ENCODE results near the gene CYP4V2. TPM values are rescaled to one million over a fixed set of nuclear protein-coding genes. Genes with fewer than 3 reads are reported as not detected.

CYP4V2 gene
- polyA plus RNA-seq, 1 donor = 6.1 TPM

DNA sequence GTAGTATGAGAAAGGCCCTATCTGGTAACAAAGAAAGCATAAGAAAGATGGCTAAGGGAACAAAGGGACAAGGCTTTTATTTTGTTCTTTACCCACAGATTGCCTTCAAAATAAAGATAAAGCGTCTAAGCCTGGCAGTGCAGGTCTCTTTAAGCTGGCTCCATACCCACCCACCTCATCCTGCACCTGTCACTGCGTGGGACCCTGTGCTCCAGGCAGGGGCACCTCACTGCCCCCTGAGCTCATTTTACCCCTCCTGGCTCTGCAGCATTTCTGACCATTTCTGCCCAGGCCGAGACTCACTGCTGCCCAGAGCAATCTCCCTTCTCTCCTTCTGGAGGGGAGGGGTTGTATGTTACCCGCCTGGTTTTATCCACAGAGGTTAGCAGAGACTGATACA is 1.7 kb upstream of the CYP4V2 start:
- no peak for DNase-seq

DNA sequence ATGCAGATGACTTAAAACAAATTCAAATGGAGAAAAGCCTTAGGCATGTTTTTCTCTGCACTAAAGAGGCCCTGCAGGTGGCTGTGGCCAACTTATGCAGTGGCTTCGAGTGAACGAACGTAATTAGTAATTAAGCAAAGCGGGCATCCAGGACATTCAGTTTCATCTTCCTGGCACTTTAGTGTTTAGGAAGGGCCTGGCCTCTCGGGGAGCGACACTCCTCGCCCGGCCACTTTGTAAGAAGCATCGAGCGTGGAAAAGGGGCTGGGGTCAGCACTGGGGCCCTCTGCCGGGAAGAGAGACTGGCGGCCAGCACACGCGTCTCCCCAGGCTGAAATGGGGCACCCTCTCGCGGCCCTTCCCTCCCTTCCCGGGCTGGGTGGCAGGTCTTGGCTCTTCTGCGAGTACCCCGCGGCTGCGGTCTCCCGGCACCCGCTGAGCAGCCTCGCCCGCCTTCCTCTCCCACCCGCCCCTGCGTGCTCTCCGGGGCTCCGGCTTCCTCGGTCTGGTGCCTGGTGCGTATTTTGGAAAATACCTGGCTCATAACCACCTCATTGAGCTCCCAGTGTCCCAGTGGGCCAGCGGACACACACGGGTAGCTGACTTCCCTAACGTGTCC is 677 bp upstream of the CYP4V2 start:
- DNase-seq = no peak

DNA sequence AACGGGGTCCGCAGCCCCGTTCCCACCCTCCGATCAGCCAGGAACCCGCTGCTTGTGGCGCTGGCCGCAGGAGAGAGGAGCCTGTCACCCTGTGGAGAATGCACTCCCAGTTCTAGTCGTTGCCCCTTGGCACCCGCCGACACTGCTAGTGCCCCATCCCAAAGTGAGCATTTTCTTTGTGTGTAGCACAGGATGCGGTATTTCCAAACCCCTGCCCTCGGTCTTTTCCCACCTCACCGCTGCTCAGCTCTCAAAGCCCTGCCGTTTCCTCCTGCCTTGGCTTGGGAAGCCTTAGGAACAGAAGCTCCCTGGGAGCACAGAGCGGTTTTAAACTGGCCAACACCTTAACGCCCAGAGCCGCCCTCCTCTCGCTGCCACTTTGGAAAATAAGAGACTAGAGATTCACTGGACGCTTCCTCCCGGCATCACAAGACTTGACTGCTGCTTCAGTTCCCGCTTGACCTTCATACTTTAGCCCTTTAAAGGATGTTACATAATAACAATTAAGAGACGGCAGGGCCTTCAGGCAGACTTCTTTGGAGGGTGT is 772 bp downstream of the CYP4V2 start:
- DNase-seq = peak; percentile 26

DNA sequence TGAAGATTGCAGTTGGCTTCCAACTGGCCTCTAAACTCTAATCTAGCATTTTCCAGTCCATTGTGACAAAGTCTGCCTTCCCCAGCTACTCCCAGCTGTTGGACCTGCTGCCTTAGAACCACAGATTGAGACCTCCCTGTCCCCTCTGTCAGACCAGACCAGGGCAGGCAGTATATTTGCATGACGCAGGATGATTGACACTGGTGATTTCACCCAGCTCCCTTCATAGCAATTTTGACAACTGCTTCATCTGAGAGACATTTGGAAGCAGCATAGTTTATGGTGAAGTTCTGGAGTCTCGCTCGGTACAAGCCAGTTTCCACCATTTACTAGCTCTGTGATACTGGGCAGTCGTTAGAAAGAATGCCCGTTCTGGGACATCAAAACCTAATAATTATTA is 2.5 kb downstream of the CYP4V2 start:
- no peak for DNase-seq

DNA sequence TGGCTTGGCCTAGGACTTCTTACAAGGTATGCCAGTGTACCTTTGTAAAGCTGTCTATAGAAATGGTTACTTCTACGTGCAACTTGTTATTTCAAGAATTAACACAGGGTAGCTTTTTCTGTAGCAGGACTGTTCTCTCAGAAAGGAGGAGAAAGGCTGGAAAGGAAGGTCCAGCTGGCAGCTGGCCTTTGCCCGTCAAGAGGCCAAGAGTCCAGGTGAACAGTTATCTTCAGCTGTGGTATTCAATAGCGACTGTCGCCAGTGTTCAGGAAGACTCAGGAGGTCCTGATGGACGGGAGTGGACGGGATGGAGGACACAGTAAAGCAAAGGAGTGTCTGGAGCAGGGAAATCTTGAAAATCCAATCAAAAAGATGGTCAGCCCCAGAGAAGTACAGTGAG is 4.7 kb downstream of the CYP4V2 start:
- DNase-seq = no peak

DNA sequence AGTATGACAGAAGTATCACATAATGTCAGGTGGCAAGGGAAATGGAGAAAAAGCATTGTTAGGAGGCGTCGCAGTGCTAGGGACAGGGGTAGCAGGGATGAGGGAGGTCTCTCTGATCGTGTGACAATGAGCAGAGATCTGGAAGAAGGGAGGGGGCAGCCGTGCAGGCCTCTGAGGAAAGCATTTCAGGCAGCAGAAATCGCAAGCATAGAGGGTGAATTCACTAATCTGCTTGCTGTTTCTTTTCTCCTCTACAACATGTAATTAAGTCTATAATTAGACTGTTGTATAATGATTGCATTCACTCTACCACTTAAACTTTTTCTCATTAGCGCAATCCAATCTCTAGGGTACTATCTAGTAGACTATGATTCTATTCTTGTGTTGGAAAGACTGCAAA is 9.1 kb downstream of the CYP4V2 start:
- DNase-seq = no peak

DNA sequence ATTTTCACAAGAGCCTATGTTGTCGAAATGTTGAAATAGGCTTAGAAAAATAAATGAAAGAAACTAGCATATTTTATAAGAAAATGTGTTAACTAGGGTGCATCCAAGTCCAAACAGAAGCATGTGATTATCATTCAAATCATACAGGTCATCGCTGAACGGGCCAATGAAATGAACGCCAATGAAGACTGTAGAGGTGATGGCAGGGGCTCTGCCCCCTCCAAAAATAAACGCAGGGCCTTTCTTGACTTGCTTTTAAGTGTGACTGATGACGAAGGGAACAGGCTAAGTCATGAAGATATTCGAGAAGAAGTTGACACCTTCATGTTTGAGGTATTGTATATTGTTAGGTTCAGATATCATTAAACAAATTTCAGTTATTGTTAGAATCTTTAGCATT is 9.6 kb downstream of the CYP4V2 start:
- no peak for DNase-seq

DNA sequence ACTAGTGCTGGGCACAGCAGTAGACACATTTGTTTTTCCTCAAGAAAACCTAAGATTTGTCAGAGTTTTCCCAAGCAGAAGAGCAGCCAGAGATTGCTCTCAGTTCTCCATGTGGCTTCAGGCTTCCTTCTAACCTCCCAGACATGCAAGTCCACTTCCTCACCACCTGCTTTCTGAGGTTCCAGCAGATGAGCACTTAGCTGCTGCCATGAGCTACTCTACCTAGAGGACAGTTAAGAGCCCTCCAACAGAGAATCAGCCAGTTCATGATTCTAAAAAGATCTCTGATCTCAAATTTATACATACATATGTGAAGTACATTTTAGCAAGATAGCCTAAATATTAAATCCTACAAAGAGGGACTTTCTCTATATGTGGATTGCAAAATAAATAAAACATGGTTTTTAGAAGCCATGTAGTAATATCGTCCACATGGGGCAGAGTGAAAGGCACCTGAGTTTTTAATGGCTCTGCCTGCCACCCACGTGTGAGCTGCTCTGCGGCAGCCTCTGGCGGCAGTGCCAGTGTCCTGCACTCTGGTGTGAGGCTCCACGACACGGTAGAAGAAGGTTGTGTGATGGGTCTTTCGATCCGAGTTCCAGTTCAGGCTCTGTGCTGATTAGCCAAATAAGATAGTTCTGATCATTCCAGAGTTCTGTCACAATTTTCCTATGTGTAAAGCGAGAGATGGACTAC is 10.3 kb downstream of the CYP4V2 start:
- DNase-seq = no peak

DNA sequence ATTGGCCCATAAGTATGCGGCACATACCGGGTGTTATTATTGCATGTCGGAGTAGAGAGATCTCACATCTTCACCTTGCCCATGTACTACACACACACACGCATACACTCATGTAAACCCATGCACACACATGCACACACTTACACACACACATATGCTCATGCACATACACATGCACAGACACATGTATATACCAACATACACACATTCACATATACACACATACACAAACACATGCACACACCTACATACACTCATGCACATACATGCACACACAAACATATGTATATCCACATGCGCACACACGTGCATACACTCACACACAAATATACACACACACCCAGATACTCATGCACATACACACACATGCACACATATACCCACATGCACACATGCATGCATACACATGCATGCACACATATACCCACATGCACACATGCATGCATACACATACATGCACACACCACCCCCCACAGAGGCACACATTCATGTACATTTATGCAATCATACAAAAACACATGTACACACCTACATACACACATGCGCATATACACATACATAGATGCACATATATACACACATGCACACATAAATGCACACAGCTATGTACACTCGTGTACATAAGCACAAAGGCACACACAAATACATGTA is 11.2 kb downstream of the CYP4V2 start:
- DNase-seq = no peak

DNA sequence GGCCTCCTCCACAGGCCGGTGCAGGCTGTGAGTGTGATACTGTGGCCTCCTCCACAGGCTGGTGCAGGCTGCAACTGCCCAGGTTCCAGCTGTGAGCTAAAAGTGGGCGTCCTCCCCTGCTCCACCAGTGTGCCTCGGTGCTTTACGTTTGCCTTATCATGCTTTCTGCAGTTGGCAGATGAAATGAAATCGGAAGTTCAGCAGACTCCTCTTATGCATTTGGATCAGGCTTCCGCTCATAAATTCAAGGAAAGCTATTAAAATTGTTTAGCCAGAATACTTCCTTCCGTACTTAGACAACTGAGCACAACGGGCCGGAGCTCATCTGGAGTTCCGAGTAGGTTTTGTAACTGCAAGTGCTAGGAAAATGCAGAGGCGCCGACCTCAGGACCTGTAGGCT is 12.0 kb downstream of the CYP4V2 start:
- no peak for DNase-seq

DNA sequence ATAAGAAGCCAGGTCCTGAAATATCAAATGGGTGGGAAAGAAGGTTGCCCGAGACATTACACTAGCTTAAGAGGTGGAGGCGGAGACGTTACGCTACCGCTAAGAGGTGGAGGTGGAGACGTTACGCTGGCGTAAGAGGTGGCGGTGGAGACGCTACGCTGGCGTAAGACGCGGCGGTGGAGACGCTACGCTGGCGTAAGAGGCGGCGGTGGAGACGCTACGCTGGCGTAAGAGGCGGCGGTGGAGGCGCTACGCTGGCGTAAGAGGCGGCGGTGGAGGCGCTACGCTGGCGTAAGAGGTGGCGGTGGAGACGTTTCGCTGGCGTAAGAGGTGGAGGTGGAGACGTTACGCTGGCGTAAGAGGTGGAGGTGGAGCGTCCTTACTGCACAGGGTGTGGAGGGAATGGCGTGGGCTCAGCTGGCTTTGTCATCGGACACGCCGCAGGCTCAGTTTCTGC is 12.8 kb downstream of the CYP4V2 start:
- no peak for DNase-seq

DNA sequence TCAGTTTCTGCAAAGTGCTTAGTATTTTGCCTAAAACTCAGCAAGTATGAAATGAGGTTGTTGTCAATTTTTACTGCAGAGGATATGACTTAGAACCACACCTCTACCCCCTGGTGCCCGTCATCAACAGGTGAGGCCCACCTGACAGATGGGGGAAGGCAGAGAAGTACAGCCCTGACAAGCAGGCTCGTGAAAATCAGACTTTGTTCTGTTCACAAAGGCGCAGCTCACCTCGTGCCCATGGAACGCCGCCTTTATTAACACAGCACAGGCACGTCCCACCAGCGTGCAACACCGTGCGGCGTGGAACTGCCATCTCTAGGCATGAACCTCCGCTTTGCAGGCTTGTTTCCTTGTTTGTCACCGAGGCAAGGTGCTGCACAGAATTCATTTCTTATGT is 13.3 kb downstream of the CYP4V2 start:
- DNase-seq = no peak

DNA sequence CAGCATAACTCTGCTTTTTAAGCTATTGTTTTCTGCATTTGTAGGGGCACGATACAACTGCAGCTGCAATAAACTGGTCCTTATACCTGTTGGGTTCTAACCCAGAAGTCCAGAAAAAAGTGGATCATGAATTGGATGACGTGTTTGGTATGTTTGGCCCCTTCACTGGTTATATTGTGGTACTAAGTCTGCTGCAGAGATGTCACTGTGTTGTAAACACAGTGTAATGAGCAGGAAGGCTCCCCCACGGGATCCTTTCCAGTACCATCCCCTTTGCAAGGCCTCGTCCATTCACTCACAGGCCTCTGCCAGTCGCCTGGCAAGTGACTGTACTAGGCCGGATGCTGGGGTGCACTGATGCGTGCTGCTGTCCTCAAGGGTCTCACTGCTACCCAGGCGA is 13.8 kb downstream of the CYP4V2 start:
- DNase-seq = no peak

DNA sequence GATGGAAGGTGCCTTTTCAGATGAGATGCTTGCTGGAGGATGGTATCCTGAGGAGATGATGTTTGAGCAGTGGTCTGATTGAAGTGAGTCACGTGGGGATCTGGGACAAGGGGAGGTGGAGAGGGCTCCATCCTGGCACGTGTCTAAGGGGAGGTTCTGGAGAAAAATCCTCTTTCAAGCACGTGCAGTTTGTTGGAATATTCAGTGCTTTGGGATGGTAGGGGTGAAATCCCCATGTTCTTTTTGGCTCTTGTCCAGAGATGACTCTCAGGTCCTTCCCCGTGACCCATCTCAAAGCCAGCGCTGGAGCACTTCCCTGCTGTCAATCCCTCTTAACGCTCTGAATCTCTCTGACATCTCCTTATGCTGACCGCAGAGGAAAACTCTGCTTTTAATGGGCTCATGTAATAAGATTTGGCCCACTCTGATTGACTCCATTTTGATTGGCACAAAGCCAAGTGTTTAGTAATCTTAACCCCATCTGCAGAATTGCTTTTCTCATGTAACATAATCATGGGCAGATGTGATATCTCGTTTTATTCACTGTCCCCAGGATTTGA is 25.2 kb downstream of the CYP4V2 start:
- no peak for DNase-seq

DNA sequence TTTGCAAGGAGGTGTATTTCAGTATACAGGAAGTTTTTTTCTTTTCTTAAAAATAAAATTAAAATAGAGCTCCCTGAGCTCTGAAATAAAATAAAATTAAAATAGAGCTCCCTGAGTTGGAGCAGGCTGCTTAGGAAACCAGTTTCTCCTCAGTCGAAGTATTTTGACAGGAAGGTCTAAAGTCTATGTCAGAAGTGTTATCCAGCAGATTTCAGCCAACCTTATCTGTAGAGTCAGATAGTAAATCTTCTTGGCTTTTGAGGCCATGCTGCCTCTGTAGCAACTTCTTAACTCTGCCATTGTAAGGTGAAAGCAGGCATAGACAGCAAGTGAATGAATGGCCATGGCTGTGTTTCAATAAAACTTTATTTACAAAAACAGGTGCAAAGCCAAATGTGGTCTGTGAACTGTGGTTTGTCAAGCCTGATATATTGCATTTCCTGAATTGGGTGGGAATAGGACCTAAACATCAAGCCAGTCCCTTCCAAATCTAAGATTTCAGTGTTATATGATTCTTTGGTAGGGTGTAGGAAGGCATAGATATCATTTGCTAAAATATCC is 26.4 kb downstream of the CYP4V2 start:
- no peak for DNase-seq

DNA sequence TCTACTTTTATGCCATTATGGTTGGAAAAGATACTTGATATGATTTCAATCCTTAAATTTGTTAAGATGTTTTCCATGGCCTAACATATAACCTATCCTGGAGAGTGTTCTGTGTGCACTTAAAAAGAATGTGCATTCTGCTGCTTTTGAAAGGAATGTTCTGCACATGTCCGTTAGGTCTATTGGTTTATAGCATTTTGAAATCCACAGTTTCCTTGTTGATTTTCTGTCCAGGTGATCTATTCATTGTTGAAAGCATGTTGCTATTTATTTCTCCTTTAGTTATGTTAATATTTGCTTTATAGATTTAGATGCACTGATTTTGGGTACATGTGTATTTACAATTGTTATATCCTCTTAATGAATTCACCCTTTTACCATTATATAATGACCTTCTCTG is 30.3 kb downstream of the CYP4V2 start:
- DNase-seq = no peak

DNA sequence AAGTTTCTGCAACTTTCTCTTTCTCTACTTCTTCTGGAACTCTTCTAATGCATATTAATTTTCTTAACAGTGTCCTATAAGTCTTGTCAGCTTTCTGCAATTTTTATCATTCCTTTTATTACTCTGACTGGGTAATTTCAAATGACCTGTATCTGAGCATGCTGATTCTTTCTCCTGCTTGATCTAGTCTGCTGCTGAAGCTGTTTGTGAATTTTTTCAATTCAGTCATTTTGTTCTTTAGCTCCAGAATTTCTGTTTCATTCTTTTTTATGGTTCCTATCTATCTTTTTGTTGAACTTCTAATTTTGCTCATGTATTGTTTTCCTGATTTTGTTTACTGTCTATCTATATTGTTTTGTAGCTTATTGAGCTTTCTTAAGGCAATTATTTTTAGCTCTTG is 34.5 kb downstream of the CYP4V2 start:
- no peak for DNase-seq

DNA sequence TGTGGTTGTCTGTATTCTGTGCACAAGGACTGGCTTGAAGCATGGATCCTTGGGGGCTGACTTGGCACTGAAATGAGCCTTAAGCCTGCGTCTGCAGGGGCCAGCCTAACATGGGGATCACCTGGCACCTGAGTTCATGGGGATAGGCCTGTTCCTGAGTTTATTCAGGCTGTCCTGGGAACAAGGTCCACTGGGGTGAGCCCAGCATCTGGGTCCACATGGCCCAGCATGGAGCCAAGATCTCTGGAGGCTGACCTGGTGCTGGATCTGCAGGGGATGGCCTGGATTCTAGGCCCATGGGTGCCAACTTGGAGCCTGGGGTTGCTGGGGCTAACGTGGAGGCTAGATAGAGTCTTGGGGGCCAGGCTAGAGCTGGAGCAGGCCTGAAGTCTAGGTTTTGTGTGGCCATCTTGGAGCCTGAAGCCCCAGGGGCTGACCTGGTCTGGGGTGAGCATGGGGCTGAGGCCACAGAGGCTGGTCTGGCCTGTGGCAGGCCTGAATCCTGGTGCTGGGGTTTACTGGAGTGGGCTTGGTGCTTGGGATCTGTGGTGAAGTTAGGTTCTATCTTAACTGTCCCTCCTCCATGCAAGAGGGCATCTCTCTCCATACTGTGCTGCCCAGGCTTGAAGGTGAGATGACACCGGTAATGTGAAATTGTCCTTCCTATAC is 35.3 kb downstream of the CYP4V2 start:
- no peak for DNase-seq

DNA sequence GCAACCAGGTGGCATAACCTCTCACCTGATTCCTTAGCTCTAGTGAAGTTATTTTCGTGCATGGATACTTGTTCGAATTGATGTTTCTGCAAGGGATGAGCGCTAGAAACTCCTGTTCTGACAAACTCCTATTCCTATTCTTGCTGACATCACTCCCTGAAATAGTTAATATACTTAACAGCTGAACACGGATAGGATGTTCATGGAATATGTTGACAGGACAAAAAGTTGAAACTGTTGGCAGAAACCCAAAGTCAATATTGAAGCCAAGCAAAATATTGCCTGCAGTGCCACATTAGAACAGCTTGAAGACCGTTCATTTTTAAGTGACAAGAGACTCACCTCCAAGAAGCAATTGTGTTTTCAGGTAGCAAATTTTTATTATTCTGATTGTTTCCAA is 35.9 kb downstream of the CYP4V2 start, which contains the start of gene KLKB1:
Gene KLKB1, plus strand, starts transcription at position 287 of the 400 bp plus-strand sequence. CDS start 689 bp downstream, outside the sequence.
- no peak for DNase-seq

DNA sequence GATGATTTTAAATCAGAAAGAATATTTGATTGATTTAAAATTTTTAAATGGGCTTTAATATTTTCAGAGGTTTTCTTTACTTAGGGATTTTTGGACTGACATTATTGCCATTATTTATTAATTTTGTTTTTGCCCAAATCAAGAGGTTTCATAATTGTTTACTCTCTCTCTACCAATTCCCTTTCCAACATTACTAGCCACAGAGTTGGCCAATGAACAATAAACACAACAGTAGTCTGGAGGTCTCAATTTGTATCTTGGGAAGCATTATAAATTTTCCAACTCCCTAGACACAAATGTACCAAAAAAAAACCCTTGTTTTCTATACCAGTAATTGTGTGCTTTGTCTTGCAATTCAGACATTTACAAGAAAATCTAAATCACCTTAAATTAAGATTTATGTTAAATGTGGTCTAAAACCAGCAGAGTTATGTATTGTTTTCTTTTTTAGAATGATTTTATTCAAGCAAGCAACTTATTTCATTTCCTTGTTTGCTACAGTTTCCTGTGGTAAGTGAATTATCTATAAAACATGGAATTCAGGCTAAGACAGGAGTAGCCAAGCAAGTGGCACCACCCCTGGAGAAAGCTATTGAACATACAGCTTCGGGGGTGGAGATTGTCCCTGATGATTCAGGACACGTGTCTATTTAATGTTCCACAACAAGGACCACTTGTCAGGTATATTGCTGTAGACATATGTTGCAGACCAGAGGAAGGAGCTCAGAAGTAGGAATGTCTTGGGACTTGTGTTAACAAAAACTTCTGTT is 36.6 kb downstream of the CYP4V2 start:
- DNase-seq = no peak

DNA sequence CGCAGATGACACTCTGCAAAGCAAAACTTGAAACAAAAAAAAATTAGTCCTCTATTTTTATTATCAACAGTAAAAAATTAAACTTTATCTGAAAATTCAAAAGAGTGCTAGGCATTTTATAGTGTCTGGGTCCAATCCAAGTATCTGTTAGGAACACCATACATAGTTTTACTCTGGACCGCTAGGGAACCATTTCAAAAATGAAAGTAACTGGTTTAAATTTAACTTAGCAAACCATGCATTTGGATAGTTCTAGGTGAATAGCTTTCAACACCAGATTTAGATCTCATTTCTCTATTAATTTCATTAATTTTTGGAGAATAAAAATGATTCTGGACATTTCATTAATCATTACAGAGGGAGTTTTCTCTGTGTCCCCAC is 37.1 kb downstream of the CYP4V2 start:
- DNase-seq = no peak

DNA sequence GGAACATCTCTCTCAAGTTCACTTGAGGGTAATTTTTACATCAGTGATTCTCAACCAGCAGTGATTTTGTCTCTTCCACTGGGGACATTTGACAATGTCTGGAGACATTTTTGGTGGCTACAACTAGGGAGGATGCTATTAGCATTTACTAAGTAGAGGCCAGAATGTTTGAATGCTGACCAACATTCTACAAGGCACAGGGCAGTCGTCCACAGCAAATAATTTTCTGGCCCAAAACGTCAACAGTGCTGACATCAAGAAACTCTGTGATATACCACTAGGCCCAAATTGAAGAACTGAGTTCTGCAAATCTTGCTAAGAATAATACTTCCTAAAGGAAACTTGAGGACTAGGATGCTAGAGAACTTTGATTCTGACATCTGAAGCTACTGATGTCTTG is 43.0 kb downstream of the CYP4V2 start:
- no peak for DNase-seq
